ENCODE data around the gene ENDOV. TPM values are rescaled to one million over a fixed set of nuclear protein-coding genes. Genes with fewer than 3 reads are reported as not detected.
A peak's percentile ranks its signal among the peaks of the same experiment; 100 is the strongest.

The ENDOV gene
- total RNA-seq, result 12.9 TPM

GRCh38 chr17:80414803-80415625, at the start of gene ENDOV:
ENDOV (plus strand) TSS chr17:80415167; CDS start chr17:80415195, 28 bp downstream.
- peak; percentile 93 for ATAC-seq

GRCh38 chr17:80365983-80366382, 49.0 kb upstream of the ENDOV start:
- no peak for ATAC-seq

- ATAC-seq, result no peak
Measured at GRCh38 chr17:80367503-80367902, 47.5 kb upstream of the ENDOV start.

- ATAC-seq, result no peak
Measured at GRCh38 chr17:80371196-80371595, 43.8 kb upstream of the ENDOV start.

- ATAC-seq, result no peak
Measured at GRCh38 chr17:80372456-80372855, 42.5 kb upstream of the ENDOV start.

GRCh38 chr17:80372922-80373570, 41.9 kb upstream of the ENDOV start:
- no peak for ATAC-seq

GRCh38 chr17:80374039-80374731, 40.8 kb upstream of the ENDOV start:
- no peak for ATAC-seq

GRCh38 chr17:80374732-80375585, 40.0 kb upstream of the ENDOV start:
- ATAC-seq, result no peak

GRCh38 chr17:80376531-80376930, 38.4 kb upstream of the ENDOV start:
- ATAC-seq, result no peak

- no peak for ATAC-seq
Measured at GRCh38 chr17:80377798-80378197, 37.2 kb upstream of the ENDOV start.

- ATAC-seq, result no peak
Measured at GRCh38 chr17:80379348-80379747, 35.6 kb upstream of the ENDOV start.

- ATAC-seq, result no peak
Measured at GRCh38 chr17:80380068-80380467, 34.9 kb upstream of the ENDOV start.

- ATAC-seq, result no peak
Measured at GRCh38 chr17:80380555-80381002, 34.4 kb upstream of the ENDOV start.

- ATAC-seq, result no peak
Measured at GRCh38 chr17:80381416-80381923, 33.5 kb upstream of the ENDOV start.

- ATAC-seq, result no peak
Measured at GRCh38 chr17:80382446-80382845, 32.5 kb upstream of the ENDOV start.

GRCh38 chr17:80382956-80383355, 32.0 kb upstream of the ENDOV start:
- no peak for ATAC-seq

GRCh38 chr17:80384078-80384960, 30.6 kb upstream of the ENDOV start:
- ATAC-seq, result no peak

GRCh38 chr17:80385046-80385445, 29.9 kb upstream of the ENDOV start:
- ATAC-seq, result no peak

- ATAC-seq, result no peak
Measured at GRCh38 chr17:80386341-80386740, 28.6 kb upstream of the ENDOV start.

GRCh38 chr17:80387071-80387470, 27.9 kb upstream of the ENDOV start:
- ATAC-seq, result no peak

GRCh38 chr17:80388175-80388574, 26.8 kb upstream of the ENDOV start:
- no peak for ATAC-seq
